K562 (cell line): ENCODE data around the gene CDH19.

Experiments
- CTCF ChIP-seq, 3 experiments: IDR thresholded peaks in 2 of 3; conservative IDR thresholded peaks in 1 of 3; 2 replicates each; pipeline ENCODE4 v1.5.1; 2011 to 2012; ENCODE audit warnings: low read length in 3 of 3, mild to moderate bottlenecking in 3 of 3, control low read depth in 2 of 3, improper control_type of control experiment in 1 of 3, inconsistent platforms in 1 of 3, low read depth in 1 of 3, mixed read lengths in 1 of 3, moderate library complexity in 1 of 3; ENCODE audit not compliant: insufficient read depth in 2 of 3
- EZH2 ChIP-seq: IDR thresholded peaks from 2 replicates; pipeline ENCODE4 v1.6.1; 2012; ENCODE audit warnings: low read depth, mild to moderate bottlenecking, inconsistent platforms, low read length, borderline replicate concordance
- FIP1L1 ChIP-seq: fragments of 200-400 bp; formaldehyde crosslinking; IDR thresholded peaks from 2 replicates; pipeline ENCODE4 v1.6.1; 2018; ENCODE audit warnings: mild to moderate bottlenecking, low read depth, low read length; ENCODE audit not compliant: poor library complexity, severe bottlenecking
- HIVEP1 ChIP-seq: fragments of 250-450 bp; sonication (Bioruptor Pico); IDR thresholded peaks from 2 replicates; pipeline ENCODE4 v1.4.0; 2020; ENCODE audit warnings: mild to moderate bottlenecking
- HMG20B ChIP-seq: fragments of 250-450 bp; sonication (Bioruptor Pico); IDR thresholded peaks from 2 replicates; pipeline ENCODE4 v1.5.0; 2021; ENCODE audit warnings: mild to moderate bottlenecking
- JUND ChIP-seq, 2 experiments: IDR thresholded peaks; 2 replicates in 1 of 2; 3 replicates in 1 of 2; pipeline ENCODE4 v1.6.1; 2011; ENCODE audit warnings: borderline replicate concordance in 2 of 2, low read depth in 2 of 2, low read length in 2 of 2, improper control_type of control experiment in 1 of 2, missing biosample characterization in 1 of 2, missing genetic modification characterization in 1 of 2, missing genetic modification reagents in 1 of 2
- NFATC3 ChIP-seq: fragments of 450-650 bp; IDR thresholded peaks from 2 replicates; pipeline ENCODE4 v1.6.1; 2017; ENCODE audit warnings: mild to moderate bottlenecking
- PHB2 ChIP-seq: fragments of 450-650 bp; IDR thresholded peaks from 2 replicates; pipeline ENCODE4 v1.6.1; 2017; ENCODE audit warnings: low read depth
- RAD21 ChIP-seq, 2 experiments: fragments of 250-450 bp in 1 of 2; fragments of 450-650 bp in 1 of 2; sonication (Bioruptor Pico) in 1 of 2; formaldehyde crosslinking in 1 of 2; IDR thresholded peaks in 1 of 2; conservative IDR thresholded peaks in 1 of 2; 2 replicates each; pipeline versions ENCODE4 v1.4.0 to v1.8.0; 2020 to 2022; ENCODE audit warnings: mild to moderate bottlenecking in 2 of 2, moderate library complexity in 1 of 2
- U2AF2 ChIP-seq: fragments of 200-400 bp; formaldehyde crosslinking; optimal IDR thresholded peaks from 2 replicates; pipeline ENCODE3; 2017; ENCODE audit warnings: low read depth, mild to moderate bottlenecking, low read length
- YY1 ChIP-seq, 3 experiments: IDR thresholded peaks; 2 replicates each; pipeline ENCODE4 v1.6.1; 2011; ENCODE audit warnings: low read length in 2 of 3, mild to moderate bottlenecking in 2 of 3, moderate library complexity in 2 of 3, borderline replicate concordance in 1 of 3, control low read depth in 1 of 3, low read depth in 1 of 3; ENCODE audit not compliant: insufficient read depth in 3 of 3, insufficient replicate concordance in 2 of 3, control insufficient read depth in 1 of 3, insufficient read length in 1 of 3; ENCODE audit errors: extremely low read depth in 1 of 3
- ZNF274 ChIP-seq: IDR thresholded peaks from 2 replicates; pipeline ENCODE4 v1.6.1; 2011; ENCODE audit warnings: low read depth, mild to moderate bottlenecking, low read length, moderate library complexity, borderline replicate concordance

- TF ChIP-seq CTCF (IDR thresholded peaks at IDR 0.05 in 2 of 3, conservative IDR thresholded peaks at IDR 0.05 in 1 of 3; ENCODE audit: insufficient read depth in 2 of 3, low read depth in 1 of 3, low read length in 3 of 3) (no peak), HIVEP1 (CRISPR knock-in tag) (no peak), FIP1L1 (no peak), RAD21 (CRISPR knock-in tag; conservative IDR thresholded peaks at IDR 0.05 in 1 of 2, IDR thresholded peaks at IDR 0.05 in 1 of 2) (no peak), HMG20B (CRISPR knock-in tag) (no peak), U2AF2 (no peak), ZNF274 (no peak), YY1 (IDR thresholded peaks at IDR 0.05; ENCODE audit: borderline replicate concordance in 1 of 3, control insufficient read depth in 1 of 3, extremely low read depth in 1 of 3, insufficient read depth in 3 of 3, insufficient read length in 1 of 3, insufficient replicate concordance in 2 of 3, low read depth in 1 of 3, low read length in 2 of 3) (no peak), JUND (IDR thresholded peaks at IDR 0.05; ENCODE audit: borderline replicate concordance, low read depth, low read length) (no peak), JUND (tag; IDR thresholded peaks at IDR 0.05; ENCODE audit: borderline replicate concordance, low read depth, low read length) (no peak), PHB2 (no peak), EZH2 (no peak), NFATC3 (no peak)
Observed at GRCh38 chr18:66601649-66602048, 2.2 kb downstream of the CDH19 start.
